Cardiac muscle cell (in vitro differentiated cells and primary cell): Measurements from ENCODE around the gene C1orf94. TPM values are rescaled to one million over a fixed set of nuclear protein-coding genes. Genes with fewer than 3 reads are reported as not detected.

ENCODE experiments used
- DNase-seq, 2 donors: peaks; one replicate each; pipeline versions ENCODE4 v3.0.0 to v3.0.0-alpha.2; 2010 to 2017; ENCODE audit warnings: low read depth in 1 of 2, low spot score in 1 of 2
- H3K27ac ChIP-seq: fragments of 200-600 bp; sonication (generic); 2 replicates; pipeline ENCODE4 v1.5.1; 2016
- H3K27me3 ChIP-seq: fragments of 200-600 bp; sonication (generic); 2 replicates; pipeline ENCODE4 v1.6.0; 2016; ENCODE audit warnings: control low read depth
- H3K36me3 ChIP-seq: fragments of 200-600 bp; sonication (generic); 2 replicates; pipeline ENCODE4 v1.5.1; 2016; ENCODE audit warnings: control low read depth
- H3K4me1 ChIP-seq: fragments of 200-600 bp; sonication (generic); 2 replicates; pipeline ENCODE4 v1.8.1; 2017; ENCODE audit warnings: low read depth, mild to moderate bottlenecking, mixed run types
- H3K4me3 ChIP-seq: fragments of 200-600 bp; sonication (generic); 2 replicates; pipeline ENCODE4 v1.5.1; 2016; ENCODE audit warnings: mild to moderate bottlenecking
- H3K9me3 ChIP-seq: fragments of 200-600 bp; sonication (generic); 2 replicates; pipeline ENCODE4 v1.5.1; 2017; ENCODE audit warnings: low read depth, mild to moderate bottlenecking, control low read depth
- polyA plus RNA-seq: library from polyadenylated mRNA; unstranded; fragments of >200 nt; fragmentation: Nextera tagmentation; extraction: Ambion mirVana; gene quantifications from 2 replicates; pipeline ENCODE4 v1.2.1, GENCODE V29; 2016
- total RNA-seq: library from RNA; depleted of rRNA; stranded (reverse); fragments of >200 nt; gene quantifications from 2 replicates; pipeline ENCODE4 v1.2.3, GENCODE V29; 2016
- TF ChIP-seq, protein P1 (sequence below): IDR thresholded peaks from 2 replicates; pipeline ENCODE4 v1.5.1; 2012; ENCODE audit warnings: low read depth, mild to moderate bottlenecking, low read length

Gene C1orf94
- total and polyA plus RNA-seq, 2 experiments from 2014 or later: not detected

DNA sequence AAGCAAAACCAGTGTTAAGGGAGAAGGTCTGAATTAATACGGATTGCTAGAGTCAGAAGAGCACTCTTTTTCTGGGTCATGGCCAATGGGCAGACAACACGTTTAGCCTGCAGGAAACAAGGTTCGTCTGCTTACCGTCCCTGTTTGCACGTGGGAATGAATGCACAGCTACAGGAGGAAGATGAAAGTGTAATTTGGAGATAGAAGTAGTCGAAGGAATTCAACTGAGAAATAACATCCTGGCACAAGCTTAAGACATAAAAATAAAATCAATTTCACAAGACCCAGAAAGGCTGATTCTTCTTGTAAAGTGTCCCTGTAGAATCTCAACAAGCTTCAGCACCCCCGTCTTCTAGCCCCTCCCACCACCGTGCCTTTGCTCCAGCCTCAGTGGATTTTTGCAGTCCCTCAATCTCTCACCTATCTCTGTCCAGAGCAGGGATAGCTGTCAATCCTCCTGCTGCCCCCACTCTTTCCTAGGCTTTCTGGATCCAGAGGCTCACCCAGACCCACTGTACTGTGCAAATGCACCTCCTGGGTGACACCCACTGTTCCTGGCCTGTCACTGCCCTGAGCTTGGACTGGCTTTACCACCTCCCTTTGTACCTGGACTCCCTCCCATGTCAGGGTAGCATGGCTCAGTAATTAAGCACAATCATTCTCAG is 60.6 kb downstream of the C1orf94 start:
- Histone ChIP-seq H3K9me3 (no peaks in the 10 kb centered on the region), H3K4me1 (no peaks in the 10 kb centered on the region), H3K27me3 (no peaks in the 10 kb centered on the region), H3K36me3 (no peaks in the 10 kb centered on the region), H3K27ac (no peak overlapping the region), H3K4me3 (no peak overlapping the region)
- DNase-seq: no peak
- TF ChIP-seq, protein P1, sequence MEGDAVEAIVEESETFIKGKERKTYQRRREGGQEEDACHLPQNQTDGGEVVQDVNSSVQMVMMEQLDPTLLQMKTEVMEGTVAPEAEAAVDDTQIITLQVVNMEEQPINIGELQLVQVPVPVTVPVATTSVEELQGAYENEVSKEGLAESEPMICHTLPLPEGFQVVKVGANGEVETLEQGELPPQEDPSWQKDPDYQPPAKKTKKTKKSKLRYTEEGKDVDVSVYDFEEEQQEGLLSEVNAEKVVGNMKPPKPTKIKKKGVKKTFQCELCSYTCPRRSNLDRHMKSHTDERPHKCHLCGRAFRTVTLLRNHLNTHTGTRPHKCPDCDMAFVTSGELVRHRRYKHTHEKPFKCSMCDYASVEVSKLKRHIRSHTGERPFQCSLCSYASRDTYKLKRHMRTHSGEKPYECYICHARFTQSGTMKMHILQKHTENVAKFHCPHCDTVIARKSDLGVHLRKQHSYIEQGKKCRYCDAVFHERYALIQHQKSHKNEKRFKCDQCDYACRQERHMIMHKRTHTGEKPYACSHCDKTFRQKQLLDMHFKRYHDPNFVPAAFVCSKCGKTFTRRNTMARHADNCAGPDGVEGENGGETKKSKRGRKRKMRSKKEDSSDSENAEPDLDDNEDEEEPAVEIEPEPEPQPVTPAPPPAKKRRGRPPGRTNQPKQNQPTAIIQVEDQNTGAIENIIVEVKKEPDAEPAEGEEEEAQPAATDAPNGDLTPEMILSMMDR: no peak

DNA sequence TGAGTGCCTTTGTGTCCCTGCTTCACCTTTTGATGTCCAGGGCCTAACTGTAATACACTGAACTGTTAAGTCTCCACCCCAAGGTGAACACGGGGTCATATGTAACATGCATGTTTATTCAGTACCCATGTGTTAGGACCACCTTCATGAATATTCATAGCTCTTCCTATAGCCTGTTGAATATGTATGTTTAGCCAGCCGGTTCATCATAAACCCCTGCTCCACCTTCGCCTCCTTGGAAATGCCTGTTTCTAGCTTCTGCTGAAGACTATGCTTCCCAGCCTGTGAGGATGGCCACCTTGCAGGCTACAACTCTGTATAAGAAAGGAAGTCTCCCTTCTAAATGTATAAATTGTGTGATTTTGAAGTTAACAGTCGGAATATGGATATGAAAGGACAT is 69.3 kb downstream of the C1orf94 start:
- no peak overlapping the region for H3K4me3 ChIP-seq
- H3K36me3 ChIP-seq: no peaks in the 10 kb centered on the region
- no peaks in the 10 kb centered on the region for H3K9me3 ChIP-seq
- H3K27ac ChIP-seq: no peak overlapping the region
- TF ChIP-seq, protein P1: no peak
- H3K27me3 ChIP-seq: no peaks in the 10 kb centered on the region
- DNase-seq: no peak
- H3K4me1 ChIP-seq: no peaks in the 10 kb centered on the region

DNA sequence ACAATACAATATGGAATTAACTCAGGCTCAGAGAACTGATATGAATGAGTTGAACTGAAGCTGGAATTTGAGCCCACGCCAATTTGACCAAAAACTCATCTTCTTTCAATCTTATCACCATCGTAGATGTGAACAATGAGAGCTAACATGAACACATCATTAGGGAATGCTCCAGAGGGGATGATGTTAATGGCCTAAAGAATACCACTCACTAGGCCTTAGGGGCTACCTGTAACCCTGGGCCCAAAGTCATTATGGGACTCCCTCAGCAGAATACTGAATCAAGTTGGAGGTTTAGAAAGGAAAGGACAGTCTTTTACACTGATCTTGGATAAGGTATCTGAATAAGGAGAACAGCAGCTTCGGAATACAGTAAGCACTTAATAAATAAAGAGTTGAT is 73.6 kb downstream of the C1orf94 start:
- Histone ChIP-seq H3K27me3 (no peaks in the 10 kb centered on the region), H3K36me3 (no peaks in the 10 kb centered on the region), H3K4me1 (no peaks in the 10 kb centered on the region), H3K27ac (no peak overlapping the region), H3K9me3 (no peaks in the 10 kb centered on the region), H3K4me3 (no peak overlapping the region)
- TF ChIP-seq, protein P1: no peak
- DNase-seq: no peak

DNA sequence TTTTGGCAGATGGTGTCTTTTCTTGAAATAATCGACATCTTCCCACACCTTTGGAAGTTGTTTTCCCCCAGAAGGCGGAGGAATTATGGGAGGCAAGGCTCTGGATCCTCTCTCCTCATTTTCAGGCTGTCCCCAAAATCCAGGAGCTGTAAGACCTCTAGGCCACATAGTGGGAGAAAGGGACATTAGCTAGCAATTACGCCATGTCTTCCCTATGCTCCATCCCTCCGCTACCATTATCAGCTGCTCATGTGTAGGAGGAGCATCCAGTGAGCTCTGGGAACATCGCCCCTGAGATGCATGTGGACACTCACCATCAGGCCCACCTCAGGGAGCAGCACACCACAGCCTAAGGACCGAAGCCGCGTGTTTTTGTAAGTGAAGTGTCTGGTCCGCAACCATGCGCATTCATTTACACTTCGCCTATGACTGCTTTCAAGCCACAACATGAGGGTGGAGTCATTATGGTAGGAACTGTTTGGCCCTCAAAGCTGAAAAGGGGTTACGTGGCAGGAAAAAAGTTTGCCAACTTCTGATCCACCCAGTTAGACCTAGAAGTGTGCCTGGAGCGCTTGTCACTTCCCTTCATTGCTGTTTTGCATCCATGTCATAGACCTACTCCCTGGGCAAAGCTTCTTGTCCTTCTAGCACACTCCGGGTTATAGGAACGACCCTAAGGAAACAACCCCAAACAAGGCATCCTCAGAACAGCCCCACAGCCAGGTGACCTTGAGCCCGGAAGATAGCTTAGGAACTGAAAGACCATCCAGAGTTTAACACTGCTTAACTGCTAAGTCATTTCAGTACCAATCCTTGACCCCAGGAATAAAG is 85.5 kb downstream of the C1orf94 start:
- DNase-seq: no peak
- peaks cover 17% of the 10 kb centered on the region for H3K27me3 ChIP-seq
- H3K4me1 ChIP-seq: no peaks in the 10 kb centered on the region
- no peak overlapping the region for H3K27ac ChIP-seq
- H3K36me3 ChIP-seq: no peaks in the 10 kb centered on the region
- TF ChIP-seq, protein P1: no peak
- no peaks in the 10 kb centered on the region for H3K9me3 ChIP-seq
- H3K4me3 ChIP-seq: no peak overlapping the region

DNA sequence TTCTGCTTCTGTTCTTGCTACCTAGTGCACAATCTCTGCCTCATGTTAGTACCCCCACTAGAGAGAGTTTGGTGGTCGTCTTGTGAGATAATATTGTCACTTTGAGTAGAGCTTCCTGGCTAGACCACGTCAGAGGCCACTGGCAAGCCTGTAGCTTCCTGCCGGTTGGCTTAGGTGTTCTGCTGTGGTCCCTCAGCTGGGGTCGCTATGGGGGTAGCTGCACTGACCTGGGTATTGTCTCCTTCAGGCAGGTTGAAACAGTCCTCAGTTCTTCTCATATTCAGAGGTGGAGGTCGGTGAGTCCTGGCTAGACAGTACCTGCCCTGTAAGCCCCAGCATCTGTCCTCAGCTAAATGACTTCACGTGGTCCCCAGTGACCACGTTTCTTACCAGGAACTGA is 86.2 kb downstream of the C1orf94 start:
- Histone ChIP-seq H3K27me3 (peaks cover 17% of the 10 kb centered on the region), H3K36me3 (no peaks in the 10 kb centered on the region), H3K27ac (no peak overlapping the region), H3K9me3 (no peaks in the 10 kb centered on the region), H3K4me1 (no peaks in the 10 kb centered on the region), H3K4me3 (no peak overlapping the region)
- TF ChIP-seq, protein P1: no peak
- DNase-seq: no peak
